ENCODE results near the gene CD22.
"Not testable (repeated sequence)": the region's sequence is repeated elsewhere in the genome, so short reads cannot be mapped to it uniquely, and the experiment has no call there.

The CD22 gene

GRCh38 chr19:35328851-35329285, at the start of gene CD22:
Gene CD22 (plus strand): TSS chr19:35329187. CDS start chr19:35332041, 2,854 bp downstream.
- no peak for TF ChIP-seq CTCF (IDR thresholded peaks at IDR 0.05; ENCODE audit: low read depth, low read length)
- DNase-seq (ENCODE audit: extremely low read depth, low read depth), result no peak

GRCh38 chr19:35279374-35279773, 49.6 kb upstream of the CD22 start:
- no peak for TF ChIP-seq CTCF (IDR thresholded peaks at IDR 0.05; ENCODE audit: low read depth, low read length)
- no peak for DNase-seq (ENCODE audit: extremely low read depth, low read depth)

- no peak for DNase-seq (ENCODE audit: extremely low read depth, low read depth)
- TF ChIP-seq CTCF (IDR thresholded peaks at IDR 0.05; ENCODE audit: low read depth, low read length), result no peak
These were observed 48.8 kb upstream of the CD22 start for GRCh38 chr19:35279985-35280821.

- no peak for TF ChIP-seq CTCF (IDR thresholded peaks at IDR 0.05; ENCODE audit: low read depth, low read length)
These were observed 47.7 kb upstream of the CD22 start for GRCh38 chr19:35281303-35281702.

GRCh38 chr19:35284153-35285094, 44.6 kb upstream of the CD22 start:
- TF ChIP-seq CTCF (IDR thresholded peaks at IDR 0.05; ENCODE audit: low read depth, low read length), result no peak
- DNase-seq (ENCODE audit: extremely low read depth, low read depth), result no peak

More at GRCh38 chr19:35281303-35281702, 47.7 kb upstream of the CD22 start:
- no peak for DNase-seq (ENCODE audit: extremely low read depth, low read depth)

GRCh38 chr19:35285095-35285449, 43.9 kb upstream of the CD22 start:
- no peak for TF ChIP-seq CTCF (IDR thresholded peaks at IDR 0.05; ENCODE audit: low read depth, low read length)
- no peak for DNase-seq (ENCODE audit: extremely low read depth, low read depth)

- DNase-seq (ENCODE audit: extremely low read depth, low read depth), result not testable (repeated sequence)
These were observed 43.5 kb upstream of the CD22 start for GRCh38 chr19:35285465-35285864.

- DNase-seq (ENCODE audit: extremely low read depth, low read depth), result not testable (repeated sequence)
These were observed 42.9 kb upstream of the CD22 start for GRCh38 chr19:35286101-35286500.
